ENCODE measurements around the gene MAGEF1.

The MAGEF1 gene

GRCh38 chr3:184663756-184664155, 48.1 kb downstream of the MAGEF1 start:
- ATAC-seq = no peak

GRCh38 chr3:184663356-184663755, 48.5 kb downstream of the MAGEF1 start:
- ATAC-seq = no peak

GRCh38 chr3:184662187-184662586, 49.7 kb downstream of the MAGEF1 start:
- no peak for ATAC-seq

GRCh38 chr3:184660931-184661330, 50.9 kb downstream of the MAGEF1 start:
- ATAC-seq = no peak

Data from activated CD4-positive, CD25-positive, alpha-beta regulatory T cell treated with anti-CD3 and anti-CD28 coated beads, Interleukin-2, amount 50 U/mL, for 24 hours (primary cell).